ENCODE measurements around the gene CYP4F11.
"Not testable (repeated sequence)": the region's sequence is repeated elsewhere in the genome, so short reads cannot be mapped to it uniquely, and the experiment has no call there.

Gene CYP4F11

DNA sequence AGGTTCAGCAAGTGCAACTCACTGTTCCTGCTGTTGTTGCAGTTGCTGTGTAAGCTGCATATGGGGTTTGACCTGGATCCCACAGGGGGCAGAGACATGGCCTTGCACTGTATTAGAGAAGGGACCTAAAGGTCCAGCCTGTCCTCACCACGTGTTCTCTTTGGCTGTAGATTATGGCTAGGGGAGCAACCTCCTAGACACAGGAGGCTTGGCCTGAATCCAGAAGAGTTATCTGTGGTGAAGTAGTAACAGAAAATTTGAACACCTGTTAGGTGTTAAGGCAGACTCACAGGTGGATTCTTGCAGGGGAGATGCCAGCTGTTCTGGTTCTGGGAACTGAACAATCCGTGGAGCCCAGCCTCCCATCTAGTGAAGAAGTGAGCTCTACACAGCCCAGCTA, 3.4 kb upstream of the CYP4F11 start:
- TF ChIP-seq, protein P1, sequence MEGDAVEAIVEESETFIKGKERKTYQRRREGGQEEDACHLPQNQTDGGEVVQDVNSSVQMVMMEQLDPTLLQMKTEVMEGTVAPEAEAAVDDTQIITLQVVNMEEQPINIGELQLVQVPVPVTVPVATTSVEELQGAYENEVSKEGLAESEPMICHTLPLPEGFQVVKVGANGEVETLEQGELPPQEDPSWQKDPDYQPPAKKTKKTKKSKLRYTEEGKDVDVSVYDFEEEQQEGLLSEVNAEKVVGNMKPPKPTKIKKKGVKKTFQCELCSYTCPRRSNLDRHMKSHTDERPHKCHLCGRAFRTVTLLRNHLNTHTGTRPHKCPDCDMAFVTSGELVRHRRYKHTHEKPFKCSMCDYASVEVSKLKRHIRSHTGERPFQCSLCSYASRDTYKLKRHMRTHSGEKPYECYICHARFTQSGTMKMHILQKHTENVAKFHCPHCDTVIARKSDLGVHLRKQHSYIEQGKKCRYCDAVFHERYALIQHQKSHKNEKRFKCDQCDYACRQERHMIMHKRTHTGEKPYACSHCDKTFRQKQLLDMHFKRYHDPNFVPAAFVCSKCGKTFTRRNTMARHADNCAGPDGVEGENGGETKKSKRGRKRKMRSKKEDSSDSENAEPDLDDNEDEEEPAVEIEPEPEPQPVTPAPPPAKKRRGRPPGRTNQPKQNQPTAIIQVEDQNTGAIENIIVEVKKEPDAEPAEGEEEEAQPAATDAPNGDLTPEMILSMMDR (IDR thresholded peaks at IDR 0.05; ENCODE audit: control insufficient read depth, insufficient read depth, low read depth, low read length, missing control alignments): no peak
- DNase-seq (ENCODE audit: low read depth): no peak
- no peak overlapping the region for H3K4me3 ChIP-seq (ENCODE audit: control insufficient read depth, low read depth, low read length)

DNA sequence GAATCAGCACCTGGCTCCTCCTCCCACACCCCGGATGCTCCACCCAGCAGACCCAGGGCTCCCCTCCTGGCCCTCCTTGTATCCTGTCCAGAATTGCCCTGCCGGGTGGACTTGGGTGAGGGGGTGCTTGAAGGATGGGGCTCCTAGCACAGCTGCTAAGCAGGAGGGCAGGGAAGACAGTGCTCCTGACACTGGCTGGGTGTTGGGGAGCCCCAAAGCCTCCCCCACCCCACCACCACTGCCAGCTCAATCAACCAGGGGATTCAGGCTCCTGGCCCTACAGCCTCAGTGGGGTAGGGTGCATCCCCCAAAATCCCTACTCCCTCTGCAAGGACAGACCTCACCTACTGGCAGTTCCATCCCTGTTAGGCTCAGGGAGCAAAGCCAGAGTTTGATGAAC, 2.6 kb upstream of the CYP4F11 start:
- TF ChIP-seq, protein P1 (IDR thresholded peaks at IDR 0.05; ENCODE audit: control insufficient read depth, insufficient read depth, low read depth, low read length, missing control alignments): no peak
- H3K4me3 ChIP-seq (ENCODE audit: control insufficient read depth, low read depth, low read length): no peak overlapping the region
- DNase-seq (ENCODE audit: low read depth): no peak

GRCh38 chr19:15936173-15936572, 1.8 kb upstream of the CYP4F11 start:
- DNase-seq (ENCODE audit: low read depth): no peak
- H3K4me3 ChIP-seq (ENCODE audit: control insufficient read depth, low read depth, low read length): no peak overlapping the region
- TF ChIP-seq, protein P1 (IDR thresholded peaks at IDR 0.05; ENCODE audit: control insufficient read depth, insufficient read depth, low read depth, low read length, missing control alignments): no peak

- DNase-seq (ENCODE audit: low read depth): no peak
- TF ChIP-seq, protein P1 (IDR thresholded peaks at IDR 0.05; ENCODE audit: control insufficient read depth, insufficient read depth, low read depth, low read length, missing control alignments): no peak
These were observed 906 bp upstream of the CYP4F11 start for GRCh38 chr19:15935167-15935702.

DNA sequence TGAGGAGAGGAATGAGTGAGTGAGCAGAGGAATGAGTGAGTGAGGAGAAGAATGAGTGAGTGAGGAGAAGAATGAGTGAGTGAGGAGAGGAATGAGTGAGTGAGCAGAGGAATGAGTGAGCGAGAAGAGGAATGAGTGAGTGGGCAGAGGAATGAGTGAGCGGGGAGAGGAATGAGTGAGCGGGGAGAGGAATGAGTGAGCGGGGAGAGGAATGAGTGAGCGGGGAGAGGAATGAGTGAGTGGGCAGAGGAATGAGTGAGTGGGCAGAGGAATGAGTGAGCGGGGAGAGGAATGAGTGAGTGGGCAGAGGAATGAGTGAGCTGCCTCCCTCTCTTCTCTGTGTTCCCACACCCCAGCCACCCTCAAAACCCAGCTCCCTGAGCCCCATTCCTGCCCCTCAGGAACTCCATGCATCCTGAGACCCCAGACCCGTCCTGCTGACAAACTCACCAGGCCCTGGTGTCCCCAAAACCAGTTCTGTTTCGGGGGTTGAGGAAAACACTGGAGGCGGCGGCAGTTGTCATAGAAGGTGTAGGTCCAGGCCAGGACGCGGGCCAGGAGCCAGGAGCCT, 483 bp downstream of the CYP4F11 start:
- DNase-seq (ENCODE audit: low read depth); H3K4me3 ChIP-seq (ENCODE audit: control insufficient read depth, low read depth, low read length): not testable (repeated sequence)

More at GRCh38 chr19:15935167-15935702, 906 bp upstream of the CYP4F11 start:
- no peak overlapping the region for H3K4me3 ChIP-seq (ENCODE audit: control insufficient read depth, low read depth, low read length)

DNA sequence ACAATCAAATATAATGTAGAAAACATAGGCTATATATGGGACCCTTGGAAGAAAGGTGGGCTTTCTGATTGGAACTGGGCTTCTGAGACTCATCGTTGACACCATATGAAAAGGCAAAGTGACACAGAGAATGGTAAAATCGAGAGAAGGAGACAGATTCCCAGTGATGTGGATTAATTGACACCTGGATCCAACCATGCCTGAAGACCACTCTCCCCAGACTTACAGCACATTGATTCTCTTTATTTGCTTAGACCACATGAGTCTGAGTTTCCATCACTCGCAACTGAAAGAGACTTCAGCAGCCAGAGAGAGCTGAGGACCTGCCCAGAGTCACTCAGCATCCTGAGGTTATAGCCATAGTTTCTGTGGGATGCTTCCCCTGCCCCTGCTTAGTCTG, 6.0 kb downstream of the CYP4F11 start:
- no peak overlapping the region for H3K4me3 ChIP-seq (ENCODE audit: control insufficient read depth, low read depth, low read length)
- DNase-seq (ENCODE audit: low read depth): no peak
- TF ChIP-seq, protein P1 (IDR thresholded peaks at IDR 0.05; ENCODE audit: control insufficient read depth, insufficient read depth, low read depth, low read length, missing control alignments): no peak

- no peak for DNase-seq (ENCODE audit: low read depth)
- TF ChIP-seq, protein P1 (IDR thresholded peaks at IDR 0.05; ENCODE audit: control insufficient read depth, insufficient read depth, low read depth, low read length, missing control alignments): no peak
- H3K4me3 ChIP-seq (ENCODE audit: control insufficient read depth, low read depth, low read length): no peak overlapping the region
These were observed 7.8 kb downstream of the CYP4F11 start for GRCh38 chr19:15926484-15926883.
